ENCODE measurements around the gene IDH3G.

The IDH3G gene

GRCh38 chrX:153784325-153784967, 9.7 kb downstream of the IDH3G start:
- no peak for DNase-seq

DNA sequence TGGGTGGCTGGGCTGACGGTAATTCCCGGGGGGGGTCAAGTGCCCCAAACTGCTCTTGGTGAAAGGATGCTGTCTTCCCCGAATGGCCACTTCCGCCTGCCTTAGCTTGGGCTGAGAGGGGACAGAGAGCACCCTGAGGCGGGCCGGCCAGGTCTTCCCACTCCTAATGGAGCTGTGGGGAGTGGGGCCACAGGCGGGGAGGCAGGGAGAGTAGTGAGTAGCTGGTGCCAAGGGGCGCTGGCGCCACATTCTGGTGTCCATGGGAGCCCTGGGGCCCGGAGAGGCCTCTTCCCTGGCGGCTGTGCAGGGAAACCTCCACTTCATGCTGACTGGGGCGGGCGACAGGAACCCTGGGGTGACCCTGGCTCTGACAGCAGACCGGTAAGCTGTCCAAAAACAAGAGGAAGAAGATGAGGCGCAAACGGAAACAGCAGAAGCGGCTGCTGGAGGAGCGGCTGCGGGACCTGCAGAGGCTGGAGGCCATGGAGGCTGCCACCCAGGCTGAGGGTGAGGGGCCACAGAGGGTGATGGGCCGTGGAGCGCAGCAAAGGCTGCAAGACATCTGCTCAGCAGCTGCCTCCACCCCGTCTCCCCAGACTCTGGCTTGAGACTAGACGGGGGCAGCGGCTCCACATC, 10.7 kb downstream of the IDH3G start:
- no peak for DNase-seq

DNA sequence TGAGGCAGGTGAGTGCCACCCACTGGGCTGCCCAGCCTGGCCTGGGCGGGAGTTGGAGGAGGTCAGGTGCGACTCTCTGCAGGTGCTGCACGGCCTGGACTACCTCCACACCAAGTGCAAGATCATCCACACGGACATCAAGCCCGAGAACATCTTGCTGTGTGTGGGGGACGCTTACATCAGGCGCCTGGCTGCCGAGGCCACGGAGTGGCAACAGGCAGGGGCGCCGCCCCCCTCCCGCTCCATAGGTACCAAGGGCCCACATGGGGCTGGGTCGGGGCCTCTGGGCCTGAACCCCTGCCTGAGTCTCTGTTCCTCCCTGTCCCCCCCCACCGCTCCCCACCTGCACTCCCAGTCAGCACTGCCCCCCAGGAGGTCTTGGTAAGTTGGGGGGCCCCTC, 11.3 kb downstream of the IDH3G start:
- no peak for DNase-seq

DNA sequence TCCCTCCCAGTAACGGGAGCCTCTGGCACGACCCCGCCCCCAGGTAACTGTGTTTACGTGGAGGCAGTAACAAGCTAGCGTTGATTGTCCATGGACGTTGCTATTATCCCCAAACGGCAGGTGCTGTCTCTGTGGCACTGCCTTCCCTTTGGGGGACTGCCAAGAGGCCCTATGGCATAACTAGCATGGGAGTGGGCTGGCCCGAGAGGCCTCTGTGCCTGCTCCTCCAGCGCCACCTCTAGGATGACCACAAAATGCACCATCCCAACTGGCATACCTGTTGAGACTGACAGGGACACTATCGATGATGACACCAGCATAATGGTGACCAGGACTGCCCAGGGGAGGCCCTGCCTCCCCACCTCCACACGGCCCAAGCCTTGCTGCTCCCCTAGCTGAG, 11.9 kb downstream of the IDH3G start:
- no peak for DNase-seq

- no peak for DNase-seq
These were observed 12.6 kb downstream of the IDH3G start for GRCh38 chrX:153781428-153782047.

DNA sequence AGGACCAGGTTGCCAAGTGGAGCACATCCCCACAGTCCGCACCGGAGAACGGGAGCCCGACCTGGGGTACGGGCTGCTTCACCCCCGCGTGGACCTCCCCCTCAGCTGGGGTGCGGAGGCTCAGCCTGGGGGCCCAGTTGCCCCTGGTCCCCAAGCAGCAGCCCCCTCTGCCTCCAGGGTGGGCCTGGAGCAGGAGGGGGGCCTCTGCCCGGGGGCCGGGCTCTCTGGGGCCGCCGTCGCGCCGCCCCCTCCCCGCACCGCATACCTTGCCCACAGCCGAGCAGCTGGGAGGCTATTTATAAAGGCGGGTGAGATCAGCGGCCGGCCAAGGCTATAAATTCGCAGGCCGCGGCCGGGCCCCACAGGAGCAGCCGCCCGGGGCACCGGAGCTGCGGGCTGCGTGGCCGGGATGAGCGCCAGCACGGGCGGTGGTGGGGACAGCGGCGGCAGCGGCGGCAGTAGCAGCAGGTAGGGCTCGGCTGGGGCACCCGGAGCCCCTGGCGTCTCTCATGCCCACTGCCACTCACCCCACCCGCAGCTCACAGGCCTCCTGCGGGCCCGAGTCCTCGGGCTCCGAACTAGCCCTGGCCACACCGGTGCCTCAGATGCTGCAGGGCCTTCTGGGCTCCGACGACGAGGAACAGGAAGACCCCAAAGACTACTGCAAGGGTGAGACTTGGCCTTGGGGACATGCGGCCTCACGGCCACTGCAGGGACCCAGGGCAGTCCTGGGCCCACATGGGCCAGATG, 13.3 kb downstream of the IDH3G start, which contains the start of gene SRPK3:
TSS of gene SRPK3 (plus strand) at position 364 of the 750 bp plus-strand sequence. CDS start at position 410, 46 bp downstream.
- DNase-seq, result no peak

- no peak for DNase-seq
These were observed 14.1 kb downstream of the IDH3G start for GRCh38 chrX:153779891-153780677.

DNA sequence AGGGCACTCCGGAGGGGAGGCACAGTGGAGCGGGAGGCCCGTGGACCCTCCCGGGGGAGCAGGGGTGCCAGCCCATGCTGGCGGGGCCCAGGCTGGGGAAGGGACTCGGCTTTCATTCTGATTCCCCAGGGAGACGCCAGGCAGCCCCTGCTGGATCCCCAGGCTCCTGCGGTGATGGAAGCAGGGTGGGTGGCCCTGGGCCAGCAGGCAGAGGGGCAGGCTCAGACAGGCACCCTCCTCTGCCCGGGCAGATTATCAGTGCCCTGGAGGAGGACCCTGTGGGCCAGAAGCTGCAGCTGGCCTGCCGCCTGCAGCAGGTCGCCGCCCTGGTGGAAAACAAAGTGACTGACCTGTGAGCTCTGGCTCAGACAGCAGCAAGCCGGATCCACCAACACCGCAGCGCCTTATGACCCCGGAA, 15.5 kb downstream of the IDH3G start:
- no peak for DNase-seq

- no peak for DNase-seq
These were observed 16.0 kb downstream of the IDH3G start for GRCh38 chrX:153778181-153778580.

- DNase-seq, result no peak
These were observed 16.7 kb downstream of the IDH3G start for GRCh38 chrX:153777261-153778090.

- DNase-seq, result no peak
These were observed 17.5 kb downstream of the IDH3G start for GRCh38 chrX:153776611-153777045.

DNA sequence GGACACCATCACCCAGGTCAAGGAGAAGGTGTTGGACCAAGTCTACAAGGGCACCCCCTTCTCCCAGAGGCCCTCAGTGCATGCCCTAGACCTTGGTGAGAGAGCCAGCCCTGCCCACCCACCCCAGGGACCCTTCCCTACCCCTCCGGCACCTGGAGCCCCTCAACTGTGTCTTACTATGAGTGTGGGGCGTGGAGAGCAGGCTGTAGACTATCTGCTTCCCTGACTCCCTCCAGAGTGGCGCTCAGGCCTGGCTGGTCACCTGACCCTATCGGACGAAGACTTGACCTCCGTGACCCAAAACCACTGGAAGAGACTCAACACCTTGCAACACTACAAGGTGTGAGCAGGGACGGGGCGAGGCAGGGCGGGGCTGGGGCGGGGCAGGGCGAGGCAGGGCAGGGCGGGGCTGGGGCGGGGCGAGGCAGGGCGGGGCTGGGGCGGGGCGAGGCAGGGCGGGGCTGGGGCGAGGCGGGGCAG, 18.0 kb downstream of the IDH3G start:
- no peak for DNase-seq

- no peak for DNase-seq
These were observed 18.7 kb downstream of the IDH3G start for GRCh38 chrX:153775293-153776119.

GRCh38 chrX:153774576-153775292, 19.4 kb downstream of the IDH3G start:
- no peak for DNase-seq

GRCh38 chrX:153773741-153774575, 20.2 kb downstream of the IDH3G start:
- DNase-seq, result no peak

- no peak for DNase-seq
These were observed 21.0 kb downstream of the IDH3G start for GRCh38 chrX:153773218-153773611.

DNA sequence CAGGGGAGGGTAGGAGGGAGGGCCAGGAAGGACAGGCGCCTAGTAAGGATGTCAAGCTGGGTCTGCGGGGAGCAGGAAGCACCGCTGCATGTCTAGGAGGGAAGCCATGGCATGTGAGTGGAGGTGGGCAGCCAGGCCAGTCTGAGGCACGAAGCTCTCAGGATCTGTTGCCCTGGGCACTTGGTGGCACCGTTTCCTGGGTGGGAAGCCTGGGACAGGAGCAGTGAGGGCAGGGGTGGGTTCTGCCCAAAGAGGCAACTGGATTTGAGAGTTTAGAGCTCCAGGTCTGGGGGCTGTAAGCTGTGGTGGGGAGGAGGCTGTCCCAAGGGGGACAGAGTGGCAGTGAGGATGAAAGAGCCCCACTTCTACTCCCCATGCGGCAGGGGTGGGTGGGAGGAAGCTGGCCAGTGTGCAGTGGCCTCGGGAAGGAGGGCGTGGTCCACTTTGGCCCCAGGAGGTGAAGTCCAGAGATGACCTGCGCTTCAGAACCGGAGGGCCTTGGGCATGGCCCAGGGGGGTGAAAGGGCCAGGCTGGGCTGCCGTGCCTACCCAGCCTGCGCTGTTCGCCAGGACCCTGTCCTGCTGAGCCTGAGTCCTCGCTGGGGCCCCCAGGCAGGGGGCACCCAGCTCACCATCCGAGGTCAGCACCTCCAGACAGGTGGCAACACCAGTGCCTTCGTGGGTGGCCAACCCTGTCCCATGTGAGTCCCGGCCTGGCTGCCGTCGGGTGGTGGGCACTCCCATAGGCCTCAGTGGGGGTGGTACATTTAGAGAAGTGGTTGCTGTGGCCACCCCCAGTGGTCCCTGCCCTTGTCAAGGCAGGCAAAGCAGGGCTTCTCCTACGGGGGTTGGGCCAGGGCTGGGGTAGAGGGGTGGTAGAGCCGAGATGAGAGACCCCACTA, 21.6 kb downstream of the IDH3G start:
- DNase-seq, result no peak

All from CD4-positive, alpha-beta T cell treated with Interleukin-12 subunit alpha and Interleukin-12 subunit beta, for 1 hour (primary cell).